ENCODE measurements around the gene REC8. TPM values are rescaled to one million over a fixed set of nuclear protein-coding genes. Genes with fewer than 3 reads are reported as not detected.

Gene REC8
- polyA plus RNA-seq, 1 donor (not counting 4 experiments of a cell fraction or from before 2014, with no cell fraction given): 6.3 TPM

- Histone ChIP-seq H3K27ac (ENCODE audit: control insufficient read depth, insufficient read depth, low read length) (no peak overlapping the region), H3K9me3 (ENCODE audit: control insufficient read depth, low read depth, low read length) (no peaks in the 10 kb centered on the region), H2AFZ (ENCODE audit: control insufficient read depth, low read length) (no peak overlapping the region), H3K4me1 (ENCODE audit: control insufficient read depth, extremely low read depth, insufficient read depth, low read length) (peaks cover 22% of the 10 kb centered on the region), H3K9me1 (ENCODE audit: control insufficient read depth, extremely low read depth, insufficient read depth, low read length) (no peaks in the 10 kb centered on the region), H3K4me2 (ENCODE audit: control insufficient read depth, extremely low read depth, insufficient read depth, low read depth, low read length) (no peak overlapping the region), H3K27me3 (ENCODE audit: control insufficient read depth, extremely low read depth, insufficient read depth, low read length) (no peaks in the 10 kb centered on the region), H3K4me3 (ENCODE audit: control insufficient read depth in 2 of 3, extremely low read depth in 1 of 3, insufficient read depth in 2 of 3, low read depth in 1 of 3, low read length in 3 of 3) (no peak overlapping the region), H4K20me1 (ENCODE audit: control insufficient read depth, extremely low read depth, insufficient read depth, low read length) (no peaks in the 10 kb centered on the region), H3K9ac (ENCODE audit: control insufficient read depth, extremely low read depth, insufficient read depth, low read length) (no peak overlapping the region), H3K79me2 (ENCODE audit: control insufficient read depth, insufficient read depth, low read length) (peaks cover 79% of the 10 kb centered on the region), H3K36me3 (ENCODE audit: control insufficient read depth in 2 of 2, extremely low read depth in 1 of 2, insufficient read depth in 2 of 2, low read length in 2 of 2) (peaks cover 2 to 5% of the 10 kb centered on the region in 2 experiments)
- dilution Hi-C loops (cut with MboI; ENCODE audit: extremely low pct_ligation_motif_present, low sequenced_read_pairs): no loop called here
- FAIRE-seq (no peak), DNase-seq (ENCODE audit: low read depth, low spot score) (no peak)
- no peak for TF ChIP-seq EZH2 (IDR thresholded peaks at IDR 0.05; ENCODE audit: low read length)
- no peak for TF ChIP-seq CTCF (optimal IDR thresholded peaks at IDR 0.05 in 1 of 3, IDR thresholded peaks at IDR 0.05 in 1 of 3, conservative IDR thresholded peaks at IDR 0.05 in 1 of 3; ENCODE audit: extremely low read depth in 1 of 3, insufficient read depth in 2 of 3, low read length in 3 of 3)
Observed at GRCh38 chr14:24226473-24226872, 54.6 kb downstream of the REC8 start.

GRCh38 chr14:24228902-24229301 is 57.0 kb downstream of the REC8 start:
- H3K9ac ChIP-seq (ENCODE audit: control insufficient read depth, extremely low read depth, insufficient read depth, low read length): no peak overlapping the region
- H3K9me3 ChIP-seq (ENCODE audit: control insufficient read depth, low read depth, low read length): no peaks in the 10 kb centered on the region
- H2AFZ ChIP-seq (ENCODE audit: control insufficient read depth, low read length): no peak overlapping the region
- FAIRE-seq (no peak), DNase-seq (ENCODE audit: low read depth, low spot score) (no peak)
- H4K20me1 ChIP-seq (ENCODE audit: control insufficient read depth, extremely low read depth, insufficient read depth, low read length): no peaks in the 10 kb centered on the region
- H3K27me3 ChIP-seq (ENCODE audit: control insufficient read depth, extremely low read depth, insufficient read depth, low read length): no peaks in the 10 kb centered on the region
- H3K4me2 ChIP-seq (ENCODE audit: control insufficient read depth, extremely low read depth, insufficient read depth, low read depth, low read length): no peak overlapping the region
- H3K36me3 ChIP-seq (ENCODE audit: control insufficient read depth in 2 of 2, extremely low read depth in 1 of 2, insufficient read depth in 2 of 2, low read length in 2 of 2): peaks cover 2 to 5% of the 10 kb centered on the region in 2 experiments
- no peak overlapping the region for H3K4me3 ChIP-seq (ENCODE audit: control insufficient read depth in 2 of 3, extremely low read depth in 1 of 3, insufficient read depth in 2 of 3, low read depth in 1 of 3, low read length in 3 of 3)
- no peak for TF ChIP-seq EZH2 (IDR thresholded peaks at IDR 0.05; ENCODE audit: low read length)
- TF ChIP-seq CTCF (optimal IDR thresholded peaks at IDR 0.05 in 1 of 3, IDR thresholded peaks at IDR 0.05 in 1 of 3, conservative IDR thresholded peaks at IDR 0.05 in 1 of 3; ENCODE audit: extremely low read depth in 1 of 3, insufficient read depth in 2 of 3, low read length in 3 of 3): no peak
- H3K79me2 ChIP-seq (ENCODE audit: control insufficient read depth, insufficient read depth, low read length): peaks cover 75% of the 10 kb centered on the region
- H3K9me1 ChIP-seq (ENCODE audit: control insufficient read depth, extremely low read depth, insufficient read depth, low read length): no peaks in the 10 kb centered on the region
- H3K27ac ChIP-seq (ENCODE audit: control insufficient read depth, insufficient read depth, low read length): no peak overlapping the region
- peaks cover 36% of the 10 kb centered on the region for H3K4me1 ChIP-seq (ENCODE audit: control insufficient read depth, extremely low read depth, insufficient read depth, low read length)
- dilution Hi-C loops (cut with MboI; ENCODE audit: extremely low pct_ligation_motif_present, low sequenced_read_pairs): no loop called here

Small RNA genes lying within 50 kb of the gene (small RNA-seq; reads per million reads assigned to genes)
- 0 reads per million in 3 experiments for gene AL136295.4 (ENCODE audit: insufficient read length in 3 of 3, low read depth in 3 of 3, low replicate concordance in 1 of 3)
- 0 reads per million in 3 experiments for gene CHMP4A (ENCODE audit: insufficient read length in 3 of 3, low read depth in 3 of 3, low replicate concordance in 1 of 3)
- 0 to 0.25 (median 0) reads per million in 3 experiments for gene IPO4 (ENCODE audit: insufficient read length in 3 of 3, low read depth in 3 of 3, low replicate concordance in 1 of 3)
- gene IRF9 (ENCODE audit: insufficient read length in 3 of 3, low read depth in 3 of 3, low replicate concordance in 1 of 3): 0 reads per million in 3 experiments
- 0 reads per million in 3 experiments for gene MDP1 (ENCODE audit: insufficient read length in 3 of 3, low read depth in 3 of 3, low replicate concordance in 1 of 3)
- gene RNA5SP383 (ENCODE audit: insufficient read length in 3 of 3, low read depth in 3 of 3, low replicate concordance in 1 of 3): 0 to 0.25 (median 0.07) reads per million in 3 experiments

Other genes with a start within 250 kb of the REC8 start
- gene DHRS4, start 218.3 kb upstream of the REC8 start, polyA plus RNA-seq: 21.2 to 28.3 TPM (median 22.8 TPM) in 3 replicates
- gene DHRS4L2, start 183.2 kb upstream of the REC8 start, polyA plus RNA-seq: 16.3 to 22.8 TPM (median 18.1 TPM) in 3 replicates
- gene CARMIL3, start 120.1 kb upstream of the REC8 start, polyA plus RNA-seq: 0.02 to 0.76 TPM (median 0.12 TPM) in 3 replicates
- gene CPNE6, start 100.5 kb upstream of the REC8 start, polyA plus RNA-seq: not detected in 3 replicates
- 16.6 to 22.9 TPM (median 19.1 TPM) in 3 replicates for gene PCK2, start 77.8 kb upstream of the REC8 start, polyA plus RNA-seq
- 23.5 to 34.4 TPM (median 25.9 TPM) in 3 replicates for gene DCAF11, start 57.3 kb upstream of the REC8 start, polyA plus RNA-seq
- gene NRL, start 57.1 kb upstream of the REC8 start, polyA plus RNA-seq: 0.29 to 0.72 TPM (median 0.39 TPM) in 3 replicates
- gene FITM1, start 41.4 kb upstream of the REC8 start, polyA plus RNA-seq: 0.13 TPM in 1 of 3 replicates, not detected in the others
- 46.7 to 176 TPM (median 75.1 TPM) in 3 replicates for gene PSME1, start 35.9 kb upstream of the REC8 start, polyA plus RNA-seq
- gene EMC9, start 30.5 kb upstream of the REC8 start, polyA plus RNA-seq: 9.5 to 14.2 TPM (median 11.0 TPM) in 3 replicates
- 156 to 161 TPM (median 158 TPM) in 3 replicates for gene PSME2, start 25.5 kb upstream of the REC8 start, polyA plus RNA-seq
- gene RNF31, start 24.6 kb upstream of the REC8 start, polyA plus RNA-seq: 17.4 to 23.0 TPM (median 19.8 TPM) in 3 replicates
- 117 to 126 TPM (median 117 TPM) in 3 replicates for gene IRF9, start 10.8 kb upstream of the REC8 start, polyA plus RNA-seq
- gene IPO4, start 16.7 kb downstream of the REC8 start, polyA plus RNA-seq: 10.0 to 32.3 TPM (median 18.6 TPM) in 3 replicates
- gene TM9SF1, start 23.4 kb downstream of the REC8 start, polyA plus RNA-seq: 19.2 to 56.6 TPM (median 38.2 TPM) in 3 replicates
- gene TSSK4, start 33.6 kb downstream of the REC8 start, polyA plus RNA-seq: 0.09 TPM in 1 of 3 replicates, not detected in the others
- 48.0 to 86.6 TPM (median 54.5 TPM) in 3 replicates for gene CHMP4A, start 41.4 kb downstream of the REC8 start, polyA plus RNA-seq
- 7.0 to 7.5 TPM (median 7.3 TPM) in 3 replicates for gene MDP1, start 44.0 kb downstream of the REC8 start, polyA plus RNA-seq
- gene NEDD8, start 60.3 kb downstream of the REC8 start, polyA plus RNA-seq: 458 to 509 TPM (median 499 TPM) in 3 replicates
- 84.1 to 90.0 TPM (median 84.6 TPM) in 3 replicates for gene GMPR2, start 60.8 kb downstream of the REC8 start, polyA plus RNA-seq
- gene TINF2, start 70.5 kb downstream of the REC8 start, polyA plus RNA-seq: 43.5 to 107 TPM (median 54.3 TPM) in 3 replicates
- 13.5 to 77.5 TPM (median 16.1 TPM) in 3 replicates for gene TGM1, start 91.1 kb downstream of the REC8 start, polyA plus RNA-seq
- gene RABGGTA, start 99.5 kb downstream of the REC8 start, polyA plus RNA-seq: 29.0 to 47.2 TPM (median 40.9 TPM) in 3 replicates
- 65.1 to 130 TPM (median 75.0 TPM) in 3 replicates for gene DHRS1, start 127.7 kb downstream of the REC8 start, polyA plus RNA-seq
- gene NOP9, start 127.8 kb downstream of the REC8 start, polyA plus RNA-seq: 16.5 to 25.3 TPM (median 19.9 TPM) in 3 replicates
- gene CIDEB, start 135.9 kb downstream of the REC8 start, polyA plus RNA-seq: 2.4 to 3.7 TPM (median 2.6 TPM) in 3 replicates
- 5.4 to 13.4 TPM (median 7.9 TPM) in 3 replicates for gene LTB4R2, start 138.1 kb downstream of the REC8 start, polyA plus RNA-seq
- 8.6 to 20.4 TPM (median 14.6 TPM) in 3 replicates for gene LTB4R, start 139.4 kb downstream of the REC8 start, polyA plus RNA-seq
- 0.21 to 0.44 TPM (median 0.23 TPM) in 3 replicates for gene ADCY4, start 163.0 kb downstream of the REC8 start, polyA plus RNA-seq
- 7.3 to 10.7 TPM (median 8.0 TPM) in 3 replicates for gene RIPK3, start 167.9 kb downstream of the REC8 start, polyA plus RNA-seq
- gene NFATC4, start 196.1 kb downstream of the REC8 start, polyA plus RNA-seq: 0.69 to 2.2 TPM (median 0.92 TPM) in 3 replicates
- gene NYNRIN, start 226.9 kb downstream of the REC8 start, polyA plus RNA-seq: 4.9 to 9.0 TPM (median 6.5 TPM) in 3 replicates

All from keratinocyte (primary cell).